GM19328 (cell line): ENCODE measurements around the gene C1QA.
"Not testable (repeated sequence)": the region's sequence is repeated elsewhere in the genome, so short reads cannot be mapped to it uniquely, and the experiment has no call there.

ENCODE experiments used
- ATAC-seq: cut with Tn5 transposase; IDR thresholded peaks from one replicate; pipeline ENCODE4 v1.9.1; 2021; ENCODE audit warnings: mild to moderate bottlenecking, moderate library complexity; ENCODE audit not compliant: unreplicated experiment

The C1QA gene

DNA sequence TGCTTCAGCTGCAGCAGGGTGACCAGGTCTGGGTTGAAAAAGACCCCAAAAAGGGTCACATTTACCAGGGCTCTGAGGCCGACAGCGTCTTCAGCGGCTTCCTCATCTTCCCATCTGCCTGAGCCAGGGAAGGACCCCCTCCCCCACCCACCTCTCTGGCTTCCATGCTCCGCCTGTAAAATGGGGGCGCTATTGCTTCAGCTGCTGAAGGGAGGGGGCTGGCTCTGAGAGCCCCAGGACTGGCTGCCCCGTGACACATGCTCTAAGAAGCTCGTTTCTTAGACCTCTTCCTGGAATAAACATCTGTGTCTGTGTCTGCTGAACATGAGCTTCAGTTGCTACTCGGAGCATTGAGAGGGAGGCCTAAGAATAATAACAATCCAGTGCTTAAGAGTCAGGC lies 2.9 kb downstream of the C1QA start:
- ATAC-seq = no peak

DNA sequence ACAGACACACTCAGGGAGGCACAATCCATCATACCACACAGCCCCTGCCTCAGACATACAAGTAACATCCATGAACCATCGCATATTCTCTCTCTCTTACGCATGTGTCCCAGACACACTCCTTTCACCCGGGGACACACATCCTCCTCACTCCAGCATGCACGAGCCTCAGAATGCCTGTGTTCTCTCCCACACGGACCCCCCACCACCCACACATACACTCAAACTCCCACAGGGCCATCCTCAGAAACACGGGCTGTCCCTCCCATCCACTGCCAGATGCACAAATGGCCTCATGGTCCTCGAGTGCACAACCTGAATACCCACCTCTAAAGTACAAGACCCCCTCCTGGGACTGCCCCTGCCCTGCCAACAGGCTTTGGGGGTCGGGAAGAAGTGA lies 4.8 kb downstream of the C1QA start:
- no peak for ATAC-seq

DNA sequence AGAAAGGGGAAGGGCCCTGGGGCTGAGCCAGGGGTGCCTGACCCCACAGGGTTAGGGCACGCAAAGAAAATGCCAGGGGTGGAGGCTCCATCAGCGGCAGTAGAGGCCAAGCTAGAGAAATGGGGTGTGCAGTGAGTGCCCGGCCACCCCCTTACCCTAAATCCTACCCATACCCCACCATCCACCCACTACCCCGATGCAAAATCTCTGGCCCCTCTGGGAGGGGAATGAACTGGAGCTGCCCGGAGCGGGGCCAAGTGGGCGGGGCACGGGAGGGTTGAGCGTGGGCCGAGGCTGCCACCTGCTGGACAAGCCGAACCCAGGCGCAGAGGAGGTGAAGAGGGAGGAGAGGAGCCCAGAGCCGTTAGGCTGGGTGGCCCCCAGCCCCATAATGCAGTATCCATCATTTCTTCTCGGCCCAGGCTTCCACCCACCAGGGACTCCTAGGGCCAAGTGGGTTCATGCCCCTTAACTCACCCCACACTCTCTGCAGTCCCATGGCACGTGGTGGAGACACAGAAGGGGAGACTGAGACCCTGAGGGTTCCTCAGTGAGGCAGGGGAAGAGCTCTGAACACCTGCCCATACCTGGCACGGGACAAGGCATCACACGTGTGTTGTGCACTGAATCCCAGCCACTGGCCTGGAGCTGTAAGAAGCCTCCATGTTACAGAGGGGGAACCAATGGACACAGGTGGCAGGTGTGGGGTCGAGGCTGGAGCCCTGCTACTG lies 5.6 kb downstream of the C1QA start:
- ATAC-seq = no peak

DNA sequence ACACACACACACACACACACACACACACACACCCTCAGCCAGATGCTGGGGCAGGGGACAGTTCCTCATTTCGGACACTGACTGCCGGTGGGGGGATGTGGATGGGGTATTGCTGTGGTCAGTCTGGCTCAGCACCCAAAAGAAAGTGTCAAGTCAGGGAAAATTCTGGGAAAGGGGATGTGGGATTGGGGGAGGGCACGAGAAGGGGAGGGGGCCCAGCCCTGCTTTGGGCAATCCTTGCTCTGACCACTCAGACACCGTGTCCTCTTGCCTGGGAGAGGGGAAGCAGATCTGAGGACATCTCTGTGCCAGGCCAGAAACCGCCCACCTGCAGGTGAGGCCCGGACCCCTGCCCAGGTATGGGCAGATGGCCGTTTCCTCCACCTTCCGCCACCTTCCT lies 7.0 kb downstream of the C1QA start, which contains the start of gene C1QC:
C1QC (plus strand) TSS at position 253 of the 400 bp plus-strand sequence. CDS start 391 bp downstream, outside the sequence.
- no peak for ATAC-seq

DNA sequence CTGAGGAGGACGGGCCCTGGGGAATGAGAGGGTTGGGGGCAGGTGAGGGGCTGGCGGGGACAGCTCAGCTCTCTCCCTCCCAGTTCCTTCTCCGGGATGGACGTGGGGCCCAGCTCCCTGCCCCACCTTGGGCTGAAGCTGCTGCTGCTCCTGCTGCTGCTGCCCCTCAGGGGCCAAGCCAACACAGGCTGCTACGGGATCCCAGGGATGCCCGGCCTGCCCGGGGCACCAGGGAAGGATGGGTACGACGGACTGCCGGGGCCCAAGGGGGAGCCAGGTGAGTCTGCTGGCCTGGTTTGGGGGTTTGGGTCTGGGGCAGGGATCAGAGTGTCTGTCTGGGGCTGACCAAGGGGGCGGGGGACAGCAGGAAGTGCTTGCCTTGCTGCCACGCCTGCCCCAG lies 7.5 kb downstream of the C1QA start:
- no peak for ATAC-seq

DNA sequence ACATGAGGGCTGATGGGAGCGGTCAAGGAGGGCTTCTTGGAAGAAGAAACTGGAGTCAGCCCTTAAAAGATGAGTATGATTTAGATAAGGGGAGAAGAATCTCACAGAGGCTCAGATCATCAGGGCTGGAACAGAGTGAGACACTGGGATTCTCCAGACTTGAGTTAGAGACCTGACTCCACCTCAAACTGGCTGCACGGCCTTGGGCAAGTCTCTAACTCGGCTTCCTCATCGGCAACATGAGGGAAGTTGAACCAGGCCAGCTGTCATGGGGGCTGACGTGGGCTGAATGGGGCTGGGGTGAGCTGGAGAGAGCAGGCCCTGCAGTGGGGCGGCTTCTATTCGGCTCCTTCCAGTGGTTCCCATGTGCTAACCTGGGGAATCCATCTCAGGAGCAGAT lies 9.5 kb downstream of the C1QA start:
- no peak for ATAC-seq

- no peak for ATAC-seq
Observed at GRCh38 chr1:22646384-22646783, 10.0 kb downstream of the C1QA start.

GRCh38 chr1:22650089-22650693 lies 13.8 kb downstream of the C1QA start:
- no peak for ATAC-seq

DNA sequence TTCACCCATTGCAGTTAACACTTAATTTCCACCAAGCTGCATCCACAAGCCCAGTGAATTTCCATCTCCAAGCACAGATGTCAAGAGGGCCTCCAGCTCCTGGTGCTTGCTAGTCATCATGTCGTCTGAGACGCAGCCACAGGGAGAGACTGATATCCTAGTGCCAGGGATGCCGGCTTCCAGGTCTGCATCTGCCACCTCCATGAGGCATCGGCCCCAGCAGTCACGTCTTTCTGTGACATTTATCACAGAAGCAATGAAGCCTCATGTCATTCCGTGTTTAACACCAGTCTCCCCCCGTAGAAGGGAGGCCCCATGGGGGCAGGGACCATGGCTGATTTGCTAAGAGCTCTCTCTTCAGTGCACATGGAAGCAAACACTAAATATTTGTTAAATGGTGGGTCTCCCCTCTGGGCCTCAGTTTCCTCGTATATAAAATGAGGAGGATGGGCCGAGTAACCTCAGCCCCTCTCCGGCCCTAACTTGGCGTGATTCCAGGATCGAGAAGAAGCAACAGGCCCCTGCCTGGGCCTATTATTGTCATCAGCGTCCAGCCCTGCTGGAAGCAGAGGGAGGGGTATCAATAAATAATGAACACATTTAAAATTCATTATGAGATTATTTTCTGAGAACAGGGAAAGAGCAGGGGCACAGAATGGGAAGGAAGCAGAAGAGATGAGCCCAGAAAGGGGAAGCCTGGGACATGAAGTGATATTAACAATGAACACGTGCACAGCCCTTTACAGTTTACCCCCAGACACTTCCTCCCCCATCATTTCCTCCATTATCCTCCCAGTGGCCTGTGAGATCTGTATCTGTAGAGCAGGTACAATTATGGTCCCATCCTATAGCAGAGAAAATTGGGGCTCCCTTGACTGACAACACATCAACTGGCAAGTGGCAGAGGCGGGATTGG lies 15.8 kb downstream of the C1QA start:
- ATAC-seq = no peak

DNA sequence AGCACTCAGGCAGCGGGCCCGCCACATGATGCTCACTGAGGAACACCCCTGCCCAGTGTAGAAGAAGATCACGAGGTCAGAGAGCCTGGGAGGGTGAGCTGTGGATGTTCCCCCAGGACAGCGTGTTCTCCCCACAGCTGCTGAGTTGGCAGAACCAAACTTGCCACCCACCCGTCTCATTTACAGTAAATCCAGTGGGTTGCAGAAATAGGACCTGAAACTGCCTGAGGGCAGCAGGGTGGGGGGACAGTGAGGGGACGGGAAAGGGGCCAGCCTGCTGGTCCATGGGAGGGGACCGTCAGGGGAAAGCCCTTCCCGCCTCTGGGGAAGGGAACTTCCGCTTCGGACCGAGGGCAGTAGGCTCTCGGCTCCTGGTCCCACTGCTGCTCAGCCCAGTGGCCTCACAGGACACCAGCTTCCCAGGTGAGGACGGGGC lies 16.5 kb downstream of the C1QA start, which contains the start of gene C1QB:
C1QB (plus strand) TSS at position 356 of the 436 bp plus-strand sequence. CDS start 6,227 bp downstream, outside the sequence.
- no peak for ATAC-seq

DNA sequence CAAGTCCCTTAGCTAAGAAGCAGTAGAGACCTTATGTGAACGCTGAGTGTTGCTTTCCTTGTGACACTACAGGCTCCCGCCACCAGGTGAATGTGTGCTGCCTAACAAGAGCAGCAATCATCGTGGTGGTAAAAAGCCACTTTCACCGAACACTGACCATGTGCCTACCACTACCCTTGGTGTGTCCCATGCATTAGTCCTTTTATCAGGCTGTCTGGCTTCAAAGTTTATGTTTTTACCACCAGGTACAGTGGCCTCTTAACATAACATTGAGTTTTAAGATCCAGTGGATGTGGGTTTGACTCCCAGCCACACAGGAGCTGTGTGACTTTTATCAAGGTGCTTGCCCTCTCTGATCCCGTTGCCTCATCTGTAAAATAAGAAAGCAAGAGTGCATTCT lies 18.3 kb downstream of the C1QA start:
- ATAC-seq = no peak

GRCh38 chr1:22658385-22659163 lies 22.1 kb downstream of the C1QA start:
- ATAC-seq = no peak

- no peak for ATAC-seq
Observed at GRCh38 chr1:22660716-22661241, 24.4 kb downstream of the C1QA start.

- no peak for ATAC-seq
Observed at GRCh38 chr1:22661880-22662279, 25.5 kb downstream of the C1QA start.

DNA sequence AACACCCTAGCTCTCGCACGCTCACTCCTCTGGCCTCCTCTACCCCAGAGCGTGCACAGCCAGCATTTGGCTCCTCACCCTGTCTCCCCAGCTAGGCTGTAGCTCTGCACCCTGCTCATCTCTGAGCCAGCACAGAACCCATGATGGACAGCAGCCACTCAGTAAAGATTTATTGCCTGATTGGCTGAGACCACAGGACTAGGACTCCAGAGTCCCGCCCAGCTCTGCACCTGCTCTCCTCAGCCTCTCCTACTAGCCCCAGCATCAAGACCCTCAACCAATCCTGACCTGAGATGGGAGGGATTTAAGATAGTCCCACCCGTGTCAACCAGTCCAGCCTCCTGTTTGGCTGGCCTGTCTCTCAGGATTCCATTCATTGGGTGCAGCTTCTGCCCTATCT lies 25.9 kb downstream of the C1QA start:
- no peak for ATAC-seq

DNA sequence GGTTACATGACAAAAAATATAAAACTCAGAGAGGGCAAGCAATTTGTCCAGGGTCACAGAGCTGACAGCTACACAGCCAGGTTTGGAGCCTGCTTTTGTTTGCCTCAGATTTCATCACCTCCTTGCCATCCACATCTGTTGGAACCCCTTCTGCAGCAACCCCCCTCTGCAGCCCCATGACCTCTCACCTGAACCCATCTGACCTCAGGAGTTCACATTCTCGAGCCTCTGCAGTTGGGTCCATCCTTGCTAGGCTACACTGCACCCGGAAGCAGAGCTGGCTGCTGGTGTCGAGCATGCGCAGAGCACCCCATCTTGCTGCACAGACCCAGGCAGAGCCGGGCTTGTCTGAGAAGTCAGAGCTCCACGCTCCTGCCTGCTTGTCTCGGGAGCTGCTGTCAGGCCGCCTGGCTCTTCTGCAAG lies 26.6 kb downstream of the C1QA start:
- ATAC-seq = no peak

DNA sequence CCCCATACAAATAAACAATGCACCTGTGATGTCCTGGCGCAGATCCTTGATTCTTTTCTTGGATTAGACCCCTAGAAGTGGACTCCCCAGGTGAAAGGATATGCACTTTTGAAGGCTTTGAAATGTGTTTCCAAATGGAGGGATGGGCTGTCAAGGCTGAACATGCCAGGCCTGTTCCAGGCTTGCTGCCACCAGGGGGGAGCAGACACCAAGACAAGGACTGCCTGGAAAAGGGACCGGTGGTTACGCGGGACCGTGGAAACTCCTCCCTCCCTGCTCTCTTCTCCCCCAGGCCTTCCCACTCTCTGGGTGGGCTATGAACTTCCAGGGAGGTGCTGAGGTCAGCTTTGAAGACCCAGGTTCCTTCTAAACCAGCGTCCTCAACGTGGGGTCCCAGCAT lies 29.3 kb downstream of the C1QA start:
- ATAC-seq = no peak

- no peak for ATAC-seq
Observed at GRCh38 chr1:22666412-22666811, 30.0 kb downstream of the C1QA start.

- ATAC-seq = not testable (repeated sequence)
Observed at GRCh38 chr1:22668840-22669239, 32.4 kb downstream of the C1QA start.

- ATAC-seq = no peak
Observed at GRCh38 chr1:22670352-22670975, 34.0 kb downstream of the C1QA start.
